ENCODE results near the gene TRIM47. TPM values are rescaled to one million over a fixed set of nuclear protein-coding genes. Genes with fewer than 3 reads are reported as not detected.

TRIM47 gene
- total RNA-seq, 4 donors from 2014 or later: 10.3 to 23.0 (median 20.8) TPM

DNA sequence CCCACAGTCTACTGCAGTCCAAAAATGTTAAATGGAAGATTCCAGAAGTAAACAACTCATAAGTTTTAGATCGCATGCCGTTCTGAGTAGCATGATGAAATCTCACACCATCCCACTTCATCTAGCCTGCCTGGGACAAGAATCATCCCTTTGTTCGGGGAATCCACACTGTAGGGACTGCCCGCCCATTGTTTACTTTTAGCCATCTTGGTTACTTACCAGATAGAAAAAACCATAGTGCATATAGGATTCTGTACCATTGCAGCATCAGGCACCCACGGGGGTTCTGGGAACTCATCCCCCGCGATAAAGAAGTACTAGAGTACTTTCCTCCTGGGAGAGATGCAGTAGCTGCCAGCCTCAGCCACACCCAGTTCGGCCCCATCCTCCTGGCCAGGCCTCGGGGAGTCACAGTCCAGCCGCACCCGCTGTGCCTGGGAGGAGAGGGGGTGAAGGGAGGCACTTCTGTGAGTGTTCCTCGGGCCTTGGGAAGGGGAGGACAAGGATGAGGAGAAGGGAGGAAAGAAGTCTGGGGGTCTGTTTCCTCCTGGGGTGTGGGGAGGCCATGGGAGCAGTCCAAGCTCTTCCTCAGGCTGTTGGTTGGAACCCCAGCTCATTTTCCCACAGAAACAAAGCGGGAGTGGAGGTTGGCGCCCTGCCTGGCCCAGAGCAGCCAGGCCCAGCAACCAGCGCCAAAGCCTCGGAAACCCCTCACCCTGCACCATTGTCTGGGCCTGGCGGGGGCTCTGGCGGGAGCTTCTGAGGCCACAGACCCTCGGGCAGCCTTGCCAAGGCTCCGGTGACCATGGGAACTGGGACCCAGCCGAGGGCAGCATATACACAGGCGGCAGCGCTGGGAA, 8.9 kb downstream of the TRIM47 start:
- no peak for TF ChIP-seq CTCF (IDR thresholded peaks at IDR 0.05; ENCODE audit: low read depth)

- no peak for TF ChIP-seq CTCF (IDR thresholded peaks at IDR 0.05; ENCODE audit: low read depth)
These were observed 13.9 kb downstream of the TRIM47 start for GRCh38 chr17:75864448-75864871.

DNA sequence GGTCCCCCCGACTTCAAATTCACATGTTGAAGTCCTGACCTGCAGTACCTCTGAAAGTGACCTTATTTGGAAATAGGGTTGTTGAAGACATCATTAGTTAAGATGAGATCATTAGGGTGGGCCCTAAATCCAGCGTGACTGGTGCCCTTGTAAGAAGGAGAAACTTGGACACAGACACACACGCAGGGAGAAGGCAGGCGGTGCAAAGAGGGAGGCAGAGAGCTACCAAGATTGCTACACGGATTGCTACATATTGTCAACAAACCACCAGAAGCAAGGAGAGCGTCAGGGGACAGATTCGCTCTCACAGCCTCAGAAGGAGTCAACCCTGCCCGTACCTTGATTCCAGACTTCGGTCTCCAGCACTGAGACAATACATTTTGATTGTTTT, 16.5 kb downstream of the TRIM47 start:
- TF ChIP-seq CTCF (IDR thresholded peaks at IDR 0.05; ENCODE audit: low read depth): no peak

DNA sequence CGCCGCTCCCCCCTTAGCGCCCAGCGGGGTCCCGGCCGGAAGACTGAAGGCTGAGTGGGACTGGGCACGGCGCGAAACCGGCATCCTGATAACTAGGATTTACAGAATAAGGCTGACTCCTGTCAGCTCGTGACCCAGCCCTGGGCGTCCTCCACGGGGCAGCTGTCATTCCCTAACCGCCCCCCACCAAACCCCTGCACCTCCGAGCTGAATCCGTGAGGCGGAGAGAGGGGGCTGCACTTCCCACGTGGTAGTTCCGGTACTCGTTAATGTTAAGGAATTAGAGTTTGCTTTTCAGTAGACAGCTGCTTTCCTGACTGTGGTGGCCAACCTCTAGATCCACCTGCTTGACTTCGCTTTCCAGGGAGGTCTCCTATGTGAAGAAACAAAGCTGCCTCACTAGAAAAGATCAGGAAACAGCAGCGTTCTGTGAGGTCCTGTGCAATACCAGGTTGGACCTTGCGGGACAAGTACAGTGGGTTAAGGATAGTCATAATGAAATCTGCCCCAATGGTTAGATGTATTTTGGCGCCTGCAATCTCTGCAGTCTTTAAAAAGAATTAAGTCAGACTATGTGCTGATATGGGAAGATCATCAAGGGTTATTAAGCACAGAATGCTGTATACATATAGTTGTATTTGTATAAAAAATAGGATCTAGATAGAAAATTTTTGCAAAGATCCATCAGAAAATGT, 22.2 kb downstream of the TRIM47 start:
- TF ChIP-seq CTCF (IDR thresholded peaks at IDR 0.05; ENCODE audit: low read depth): no peak

DNA sequence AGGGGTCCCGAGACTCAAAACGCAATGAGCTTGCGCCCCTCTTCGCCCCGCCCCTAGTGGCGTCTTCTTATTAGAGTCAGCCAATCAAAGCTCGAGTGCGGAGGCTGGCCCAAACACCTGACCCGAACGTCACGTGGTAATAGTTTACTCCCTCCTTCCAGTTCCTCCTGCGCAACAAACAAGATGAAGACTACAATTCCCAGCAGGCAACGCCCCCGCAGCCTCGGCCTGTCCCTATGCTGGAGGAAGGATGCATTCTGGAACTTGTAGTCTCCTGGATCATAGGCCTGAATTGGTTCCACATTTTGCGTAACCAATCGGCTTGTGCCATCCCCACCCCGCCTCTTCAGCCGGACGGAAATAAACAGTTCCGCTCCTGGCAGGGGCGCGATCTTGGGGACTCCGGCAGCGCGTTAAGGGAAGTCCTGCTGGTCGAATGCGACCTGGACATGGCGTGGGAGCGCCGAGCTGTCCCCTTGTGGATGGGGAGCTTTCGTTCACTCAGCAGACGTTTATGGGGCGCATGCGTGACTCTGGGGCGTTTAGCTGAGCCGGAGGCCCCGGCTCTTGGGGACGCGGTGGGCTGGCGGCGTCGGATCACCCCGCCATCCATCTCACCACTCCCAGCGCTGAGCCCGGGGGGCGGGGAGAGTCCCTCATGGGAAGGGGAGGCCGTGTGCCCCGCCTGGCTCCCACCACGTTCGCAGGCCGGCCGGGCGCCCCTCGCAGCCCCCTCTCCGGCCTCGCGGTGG, 22.9 kb downstream of the TRIM47 start, which contains the start of gene WBP2:
TSS of gene WBP2 (minus strand) at position 26 of the 752 bp plus-strand sequence. CDS start 38 bp downstream, outside the sequence.
- TF ChIP-seq CTCF (IDR thresholded peaks at IDR 0.05; ENCODE audit: low read depth): no peak

- no peak for TF ChIP-seq CTCF (IDR thresholded peaks at IDR 0.05; ENCODE audit: low read depth)
These were observed 23.5 kb downstream of the TRIM47 start for GRCh38 chr17:75854881-75855309.

Data from subcutaneous adipose tissue (tissue), 4 donors.